ENCODE results near the gene TSEN34.
A peak's percentile ranks its signal among the peaks of the same experiment; 100 is the strongest.
"Not testable (repeated sequence)": the region's sequence is repeated elsewhere in the genome, so short reads cannot be mapped to it uniquely, and the experiment has no call there.

TSEN34 gene

DNA sequence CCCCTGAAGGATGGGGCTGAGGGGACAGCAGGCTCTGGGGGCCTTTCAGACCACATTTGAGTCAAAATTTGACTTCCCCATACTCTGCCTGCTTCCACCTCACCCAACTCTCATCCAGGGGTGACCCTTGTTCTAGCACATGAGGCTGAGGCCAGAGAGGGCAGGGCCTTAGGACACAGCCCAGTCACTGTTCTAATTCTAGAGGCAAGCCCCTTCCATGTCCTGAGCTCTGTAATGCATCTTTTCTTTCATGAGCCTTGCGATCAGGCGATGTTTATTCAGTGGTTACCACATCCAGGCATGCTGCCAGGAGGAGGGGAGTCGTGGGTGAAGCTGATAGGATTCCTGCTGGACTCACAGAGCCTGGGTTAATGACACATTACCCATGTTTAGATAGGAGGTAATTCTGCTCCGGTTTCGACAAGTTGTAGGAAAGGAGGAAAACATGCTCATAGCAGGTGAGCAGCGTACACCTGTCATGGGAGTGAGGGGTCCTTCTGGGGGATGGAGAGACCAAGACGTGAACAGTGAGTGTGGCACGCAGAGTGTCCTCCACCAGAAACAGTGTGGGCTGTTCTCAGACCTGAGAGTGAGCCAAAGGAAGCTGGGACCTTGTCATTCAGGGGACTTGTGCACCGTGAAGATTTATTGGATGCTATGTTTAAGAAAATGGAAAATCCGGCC, 18.8 kb downstream of the TSEN34 start:
- no peak for DNase-seq

DNA sequence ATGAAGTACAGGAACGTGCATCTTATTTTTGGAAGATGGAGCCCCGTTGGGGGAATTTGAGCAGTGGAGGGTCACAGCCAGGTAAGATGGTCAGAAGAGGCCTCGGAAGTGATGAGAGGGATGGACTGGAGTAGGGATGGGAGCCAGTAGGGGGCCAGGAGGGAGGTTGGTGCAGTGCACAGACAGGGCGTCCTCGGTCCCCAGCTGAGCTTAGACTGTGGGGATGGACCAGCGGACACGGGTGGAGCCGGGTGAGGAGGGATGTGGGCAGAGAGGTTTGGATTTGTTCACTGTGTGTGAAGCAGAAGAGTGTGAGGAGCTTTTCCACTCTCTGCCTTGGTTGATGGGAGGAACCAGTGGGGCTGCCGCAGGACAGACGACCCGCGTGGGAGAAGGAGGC, 20.1 kb downstream of the TSEN34 start:
- DNase-seq = no peak

DNA sequence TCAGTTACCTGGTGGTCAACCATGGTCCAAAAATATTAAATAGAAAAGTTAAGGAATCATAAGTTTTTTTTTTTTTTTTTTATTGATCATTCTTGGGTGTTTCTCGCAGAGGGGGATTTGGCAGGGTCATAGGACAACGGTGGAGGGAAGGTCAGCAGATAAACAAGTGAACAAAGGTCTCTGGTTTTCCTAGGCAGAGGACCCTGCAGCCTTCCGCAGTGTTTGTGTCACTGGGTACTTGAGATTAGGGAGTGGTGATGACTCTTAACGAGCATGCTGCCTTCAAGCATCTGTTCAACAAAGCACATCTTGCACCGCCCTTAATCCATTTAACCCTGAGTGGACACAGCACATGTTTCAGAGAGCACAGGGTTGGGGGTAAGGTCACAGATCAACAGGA, 23.1 kb downstream of the TSEN34 start:
- DNase-seq = not testable (repeated sequence)

DNA sequence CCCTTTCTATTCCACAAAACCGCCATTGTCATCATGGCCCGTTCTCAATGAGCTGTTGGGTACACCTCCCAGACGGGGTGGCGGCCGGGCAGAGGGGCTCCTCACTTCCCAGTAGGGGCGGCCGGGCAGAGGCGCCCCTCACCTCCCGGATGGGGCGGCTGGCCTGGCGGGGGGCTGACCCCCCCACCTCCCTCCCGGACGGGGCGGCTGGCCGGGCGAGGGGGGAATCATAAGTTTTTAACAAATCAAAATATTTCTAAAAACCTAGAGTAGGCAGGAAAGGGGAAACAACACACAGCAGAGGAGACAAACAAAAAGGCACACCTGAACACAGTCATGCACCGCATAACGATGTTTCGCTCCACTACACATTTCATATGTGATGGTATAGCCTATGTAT, 23.6 kb downstream of the TSEN34 start:
- DNase-seq = not testable (repeated sequence)

DNA sequence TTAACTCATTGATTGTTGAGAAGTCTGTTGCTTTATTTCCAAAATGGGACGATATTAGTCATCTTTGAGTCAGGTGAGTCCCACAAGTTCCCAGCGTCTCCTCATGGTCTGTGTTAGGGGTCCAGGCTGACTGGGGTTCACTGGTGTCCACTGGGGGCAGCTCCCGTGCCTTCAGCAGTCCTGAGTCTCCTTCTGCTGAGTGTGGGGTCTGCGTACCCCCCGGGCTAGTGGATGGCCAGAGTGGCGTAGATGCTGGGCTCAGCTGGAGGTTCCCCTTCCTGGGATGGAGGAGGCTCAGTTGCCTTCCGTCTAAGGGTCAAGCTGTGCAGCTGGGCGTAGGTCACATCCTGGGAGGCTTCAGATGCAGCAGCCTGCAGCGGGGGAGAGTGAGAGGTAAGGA, 25.8 kb downstream of the TSEN34 start:
- no peak for DNase-seq

DNA sequence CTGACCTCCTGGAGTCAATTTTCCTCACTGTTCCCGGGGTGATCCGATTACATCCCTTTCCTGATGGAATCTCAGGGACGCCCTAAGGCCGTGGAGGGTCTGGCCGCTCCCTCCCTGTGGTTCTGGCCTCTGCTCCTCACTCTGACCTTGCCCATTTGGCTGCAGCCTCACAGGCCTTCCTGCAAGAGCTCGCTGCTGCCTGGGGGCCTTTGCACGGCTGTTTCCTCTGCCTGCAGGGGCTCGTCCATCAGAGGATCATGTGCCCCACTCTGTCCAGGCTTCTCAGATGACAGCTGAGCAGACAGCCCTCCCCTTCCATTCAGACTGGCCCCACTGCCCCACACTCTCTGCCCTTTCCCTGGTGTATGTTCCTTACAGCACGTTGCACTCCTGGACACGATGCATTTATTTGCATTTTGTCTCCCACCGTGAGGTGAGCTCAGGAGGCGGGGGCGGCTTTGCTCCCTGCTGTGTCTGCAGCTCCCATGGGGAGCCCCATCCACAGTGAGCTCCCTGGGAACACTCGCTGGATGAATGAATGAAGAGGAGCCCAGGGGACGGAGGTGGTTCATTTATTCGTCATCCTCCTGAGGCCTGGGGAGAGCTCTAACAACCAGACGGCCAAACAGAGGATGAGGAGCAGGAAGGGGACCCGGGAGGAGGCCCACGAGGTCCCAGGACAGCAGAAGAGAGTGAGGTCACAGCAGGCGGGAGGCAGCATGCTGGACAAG, 26.6 kb downstream of the TSEN34 start:
- not testable (repeated sequence) for DNase-seq

GRCh38 chr19:54218259-54218658, 27.2 kb downstream of the TSEN34 start:
- DNase-seq = no peak

DNA sequence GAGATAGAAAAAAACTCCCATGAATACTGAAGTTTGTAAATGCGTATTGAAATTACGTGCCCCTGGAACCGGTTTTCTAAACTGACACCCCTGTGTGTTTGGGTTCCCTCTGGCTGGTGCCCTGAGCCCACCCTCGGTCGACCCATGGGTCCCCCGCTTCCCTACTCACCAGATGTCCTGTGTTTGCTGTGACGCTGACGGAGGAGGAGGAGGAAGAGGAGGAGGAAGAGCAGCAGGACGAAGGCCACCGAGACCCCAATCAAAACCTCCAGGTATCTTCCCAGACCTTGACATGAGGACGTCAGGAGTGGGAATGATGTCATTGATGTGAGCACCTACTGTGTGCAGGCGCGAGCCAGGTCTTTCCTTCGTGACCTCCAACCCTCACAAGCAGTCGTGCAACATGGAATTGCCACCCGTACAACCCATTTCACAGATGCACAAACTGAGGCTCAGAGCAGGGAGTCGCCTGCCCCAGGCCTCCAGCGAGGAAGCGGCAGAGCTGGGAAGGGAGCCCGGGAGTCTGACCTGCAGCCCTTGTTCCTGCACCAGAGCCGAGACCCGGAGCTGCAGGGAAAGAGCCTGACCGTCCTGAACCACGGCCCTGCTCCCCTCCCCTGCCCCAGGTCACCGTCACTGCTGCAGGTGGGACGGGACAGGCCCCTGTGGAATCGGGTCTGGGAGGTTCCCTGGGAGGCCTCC, 28.0 kb downstream of the TSEN34 start:
- DNase-seq = no peak

- not testable (repeated sequence) for DNase-seq
Measured at GRCh38 chr19:54219702-54220101, 28.6 kb downstream of the TSEN34 start.

DNA sequence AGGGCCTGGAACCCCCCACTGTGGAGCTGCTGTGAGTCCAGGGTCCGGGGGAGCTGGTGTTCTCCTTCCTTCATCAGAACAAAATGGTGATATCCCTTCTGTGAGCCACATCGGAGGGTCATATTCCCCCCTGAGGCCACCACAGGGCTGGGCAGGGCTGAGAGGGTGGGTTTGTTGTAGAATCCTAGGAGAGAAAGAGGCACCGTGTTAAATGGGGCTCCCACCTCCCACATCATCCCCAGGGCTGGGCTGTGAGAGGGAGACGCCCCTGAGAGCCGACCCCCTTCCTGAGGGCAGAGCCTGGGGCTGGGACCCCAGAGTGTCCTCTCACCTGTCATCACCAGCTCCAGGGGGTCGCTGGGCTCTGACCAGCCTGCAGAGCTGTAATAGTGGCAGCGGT, 30.8 kb downstream of the TSEN34 start:
- not testable (repeated sequence) for DNase-seq

DNA sequence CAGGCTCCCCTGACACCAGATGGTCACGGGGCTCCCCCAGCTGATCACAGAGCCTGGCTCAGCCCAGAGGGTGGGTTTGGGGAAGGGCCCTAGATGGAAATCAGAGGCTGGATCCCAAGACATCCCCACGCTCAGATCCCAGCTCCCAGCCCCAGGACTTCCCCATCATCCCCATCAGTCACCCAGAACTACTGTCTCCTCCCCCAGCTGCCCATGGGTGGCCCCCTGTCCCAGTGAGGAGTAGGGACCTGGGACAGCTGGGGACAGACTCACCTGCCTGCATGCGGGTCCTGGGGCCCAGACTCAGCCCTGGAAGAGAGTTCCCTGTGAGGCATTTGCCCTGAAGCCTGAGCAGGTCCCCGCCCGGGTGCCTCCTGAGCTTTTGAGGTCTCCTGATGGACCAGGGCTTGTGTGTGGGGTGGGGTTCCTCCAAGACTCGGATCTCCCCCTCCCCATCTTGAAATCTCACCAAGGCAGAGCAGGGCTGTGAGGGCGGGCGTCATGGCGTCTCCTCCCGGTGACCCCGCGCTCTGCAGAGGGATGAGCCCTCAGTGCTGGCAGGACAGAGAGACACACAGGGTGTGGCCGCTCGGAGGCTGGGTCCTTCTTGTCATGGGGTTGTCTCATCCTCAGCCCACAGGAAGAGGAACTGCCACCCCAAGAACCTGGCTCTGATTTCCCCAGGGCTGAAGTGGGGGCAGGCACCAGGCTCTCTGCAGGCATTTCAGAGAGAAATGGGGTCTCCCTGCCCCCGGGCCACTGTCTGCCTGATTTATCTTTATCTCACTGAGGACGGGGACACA, 31.6 kb downstream of the TSEN34 start, which contains the start of gene LILRB3:
TSS of gene LILRB3 (minus strand) at position 534 of the 803 bp plus-strand sequence. CDS start at position 503, 31 bp downstream.
- not testable (repeated sequence) for DNase-seq

GRCh38 chr19:54223277-54223936, 32.3 kb downstream of the TSEN34 start:
- DNase-seq = not testable (repeated sequence)

DNA sequence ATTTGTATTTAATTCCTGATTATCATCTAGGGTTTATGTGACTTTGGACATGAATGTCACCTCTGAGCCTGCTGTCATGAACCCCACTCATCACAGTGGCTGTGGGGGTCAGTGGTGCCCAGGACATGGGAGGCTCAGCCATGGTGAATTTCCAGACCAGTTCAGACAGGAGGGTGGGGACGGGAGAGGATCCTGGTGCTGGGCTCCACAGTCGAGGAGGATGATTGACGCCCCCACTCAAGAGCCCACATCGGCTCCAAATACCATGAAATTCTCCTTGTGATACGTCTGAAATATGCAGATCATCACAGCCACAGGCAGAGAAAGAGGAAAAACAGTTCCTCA, 32.8 kb downstream of the TSEN34 start:
- not testable (repeated sequence) for DNase-seq

DNA sequence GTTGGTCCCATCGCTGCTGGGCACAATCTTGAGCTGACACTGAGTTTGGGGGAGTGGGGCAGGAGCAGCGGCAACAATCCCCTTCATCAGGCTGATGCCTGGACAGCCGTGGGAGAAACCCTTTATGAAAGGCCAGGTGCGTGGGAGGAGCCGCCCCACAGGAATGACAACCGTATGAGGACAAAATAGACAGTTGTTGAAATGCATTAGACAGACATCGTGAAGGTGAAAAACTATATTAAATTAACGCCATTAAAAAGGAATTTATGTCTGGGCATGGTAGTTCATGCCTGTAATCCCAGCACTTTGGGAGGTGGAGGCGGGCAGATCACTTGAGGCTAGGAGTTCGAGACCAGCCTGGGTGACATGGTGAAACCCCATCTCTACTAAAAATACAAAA, 33.5 kb downstream of the TSEN34 start:
- DNase-seq = not testable (repeated sequence)

- DNase-seq = no peak
Measured at GRCh38 chr19:54229146-54229545, 38.0 kb downstream of the TSEN34 start.

GRCh38 chr19:54230031-54230430, 38.9 kb downstream of the TSEN34 start:
- no peak for DNase-seq

GRCh38 chr19:54231077-54231931, 40.2 kb downstream of the TSEN34 start:
- peak; percentile 71 for DNase-seq

DNA sequence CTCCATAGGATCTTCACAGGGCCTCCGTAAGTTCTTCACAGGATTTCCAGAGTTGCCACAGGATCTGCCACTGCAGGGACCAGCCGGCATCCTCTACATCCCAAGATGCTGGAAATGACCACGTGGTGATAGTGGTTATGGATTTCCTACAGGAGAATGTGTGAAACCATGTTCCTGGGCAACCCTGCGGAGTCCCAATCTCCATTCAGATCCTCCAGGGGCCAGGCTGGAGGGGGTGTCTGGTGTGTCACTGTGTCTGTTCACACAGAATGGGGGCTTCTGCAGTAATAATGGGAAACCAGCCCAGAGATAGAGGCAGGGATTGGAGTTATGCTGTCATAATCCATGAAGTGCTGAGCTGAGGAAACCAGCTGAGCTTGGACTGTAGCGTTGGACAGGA, 42.8 kb downstream of the TSEN34 start:
- DNase-seq = no peak

- not testable (repeated sequence) for DNase-seq
Measured at GRCh38 chr19:54239491-54240371, 48.6 kb downstream of the TSEN34 start.

Measured in central memory CD4-positive, alpha-beta T cell (primary cell).